NCI-H2171 treated with DMSO at 0.1 percent for 48 hours (cell line): ENCODE results near the gene GLT8D1.
A peak's percentile ranks its signal among the peaks of the same experiment; 100 is the strongest.
"Not testable (repeated sequence)": the region's sequence is repeated elsewhere in the genome, so short reads cannot be mapped to it uniquely, and the experiment has no call there.

Experiments
- DNase-seq: peaks from one replicate; lab custom pipeline; 2025; lab: John Stamatoyannopoulos, UW

The GLT8D1 gene, protein sequence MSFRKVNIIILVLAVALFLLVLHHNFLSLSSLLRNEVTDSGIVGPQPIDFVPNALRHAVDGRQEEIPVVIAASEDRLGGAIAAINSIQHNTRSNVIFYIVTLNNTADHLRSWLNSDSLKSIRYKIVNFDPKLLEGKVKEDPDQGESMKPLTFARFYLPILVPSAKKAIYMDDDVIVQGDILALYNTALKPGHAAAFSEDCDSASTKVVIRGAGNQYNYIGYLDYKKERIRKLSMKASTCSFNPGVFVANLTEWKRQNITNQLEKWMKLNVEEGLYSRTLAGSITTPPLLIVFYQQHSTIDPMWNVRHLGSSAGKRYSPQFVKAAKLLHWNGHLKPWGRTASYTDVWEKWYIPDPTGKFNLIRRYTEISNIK

GRCh38 chr3:52705688-52706686 is at the start of gene GLT8D1, which contains the start of gene SPCS1:
GLT8D1 (minus strand) TSS chr3:52705791; CDS start chr3:52700460, 5,331 bp downstream.
SPCS1 (plus strand) TSS chr3:52706106; CDS start chr3:52706247, 141 bp downstream.
- peak; percentile 72 for DNase-seq

DNA sequence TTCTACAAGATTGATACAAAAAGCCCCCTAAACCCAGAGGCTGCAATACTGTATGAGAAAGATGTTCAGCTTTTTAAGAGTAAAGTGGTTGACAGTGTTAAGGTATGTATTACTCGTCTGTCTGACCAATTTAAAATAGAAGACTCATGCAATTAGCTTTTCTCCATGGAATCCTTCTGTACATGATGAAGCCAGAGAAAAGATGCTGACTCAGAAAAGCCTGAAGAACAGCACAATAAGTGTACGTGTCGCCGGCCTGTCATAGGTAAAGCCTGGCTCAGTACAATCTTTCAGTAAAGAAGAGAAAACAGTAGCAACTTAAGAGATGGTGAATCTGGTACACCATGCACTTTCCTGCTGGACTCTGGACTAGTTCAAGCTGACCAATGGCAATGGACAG is 48.8 kb upstream of the GLT8D1 start:
- DNase-seq = no peak

- no peak for DNase-seq
Observed at GRCh38 chr3:52752045-52752660, 46.6 kb upstream of the GLT8D1 start.

DNA sequence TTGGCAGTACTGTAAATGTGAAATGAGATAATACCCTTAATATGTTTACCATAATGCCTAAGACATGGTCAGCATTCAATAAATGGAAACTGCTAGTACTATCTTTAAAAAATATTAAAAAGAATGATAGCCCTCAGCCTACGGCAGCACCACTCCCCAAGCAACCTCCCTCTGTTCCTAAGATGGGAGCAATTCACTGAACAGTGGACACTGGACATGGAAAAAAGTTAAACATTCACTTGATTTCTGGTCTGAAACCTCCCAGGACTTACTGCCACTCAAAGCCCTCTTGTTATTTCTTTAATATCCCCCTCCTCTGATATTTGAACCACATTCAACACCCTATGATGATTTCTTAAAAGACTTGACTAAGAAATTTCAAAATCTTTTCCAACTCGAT is 38.1 kb upstream of the GLT8D1 start:
- no peak for DNase-seq

DNA sequence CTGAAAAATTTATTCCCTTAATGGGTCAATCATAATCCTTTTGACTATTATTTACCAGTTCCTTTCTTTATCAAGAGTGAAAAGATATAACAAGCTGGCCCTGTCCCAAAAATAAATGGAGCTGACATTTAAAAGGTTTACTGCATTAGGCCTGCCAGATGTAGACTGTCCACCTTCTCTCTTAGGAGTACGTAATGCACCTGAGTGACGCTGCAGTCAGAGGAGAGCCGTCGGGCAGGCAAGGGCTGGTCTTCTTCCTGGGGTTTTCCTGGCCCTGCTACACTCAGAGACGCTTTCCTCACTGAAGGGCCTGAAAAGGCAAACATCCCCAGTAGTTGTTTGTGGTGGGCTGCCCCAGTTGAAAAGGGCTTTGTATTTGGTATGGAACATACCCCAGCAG is 37.6 kb upstream of the GLT8D1 start:
- no peak for DNase-seq

- DNase-seq = peak; percentile 4
Observed at GRCh38 chr3:52742418-52743041, 36.9 kb upstream of the GLT8D1 start.

DNA sequence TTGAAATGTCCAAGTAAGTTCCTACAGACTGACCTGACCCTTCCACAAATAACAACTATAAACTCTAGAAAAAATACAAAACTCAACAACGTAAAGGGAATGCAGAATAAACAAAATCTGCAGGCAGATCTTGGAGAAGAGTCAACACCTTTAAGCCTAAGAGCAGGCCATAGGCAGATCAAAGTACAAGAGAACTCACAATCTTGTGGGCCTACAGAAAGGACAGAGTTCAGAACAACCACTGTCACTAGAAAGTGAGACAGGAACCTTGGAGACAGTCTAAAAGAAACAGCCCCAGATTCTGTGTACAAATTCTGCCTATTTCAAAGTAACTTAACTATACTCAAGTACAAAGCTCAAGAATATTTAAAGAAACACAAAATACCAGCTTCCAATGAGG is 34.1 kb upstream of the GLT8D1 start:
- DNase-seq = no peak

- no peak for DNase-seq
Observed at GRCh38 chr3:52733256-52733891, 27.8 kb upstream of the GLT8D1 start.

- DNase-seq = no peak
Observed at GRCh38 chr3:52731590-52731989, 26.0 kb upstream of the GLT8D1 start.

DNA sequence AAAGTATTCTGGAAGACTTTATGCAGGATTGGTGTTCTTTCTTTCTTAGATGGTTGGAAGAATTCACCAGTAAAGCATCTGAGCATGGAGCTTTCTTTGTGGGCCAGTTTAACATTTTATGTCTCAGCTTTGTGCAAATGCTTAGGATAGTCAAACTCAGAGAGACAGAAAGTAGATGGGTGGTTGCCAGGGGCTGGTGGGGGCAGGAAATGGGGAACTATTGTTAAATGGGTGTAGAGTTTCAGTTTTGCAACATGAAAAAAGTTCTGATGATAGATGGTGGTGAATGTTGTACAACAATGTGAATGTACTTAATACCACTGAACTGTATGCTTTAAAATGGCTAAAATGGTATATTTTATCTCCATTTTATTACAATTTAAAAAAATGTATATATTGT is 25.1 kb upstream of the GLT8D1 start:
- no peak for DNase-seq

GRCh38 chr3:52728753-52729152 is 23.2 kb upstream of the GLT8D1 start:
- DNase-seq = not testable (repeated sequence)

- DNase-seq = no peak
Observed at GRCh38 chr3:52724511-52724910, 18.9 kb upstream of the GLT8D1 start.

DNA sequence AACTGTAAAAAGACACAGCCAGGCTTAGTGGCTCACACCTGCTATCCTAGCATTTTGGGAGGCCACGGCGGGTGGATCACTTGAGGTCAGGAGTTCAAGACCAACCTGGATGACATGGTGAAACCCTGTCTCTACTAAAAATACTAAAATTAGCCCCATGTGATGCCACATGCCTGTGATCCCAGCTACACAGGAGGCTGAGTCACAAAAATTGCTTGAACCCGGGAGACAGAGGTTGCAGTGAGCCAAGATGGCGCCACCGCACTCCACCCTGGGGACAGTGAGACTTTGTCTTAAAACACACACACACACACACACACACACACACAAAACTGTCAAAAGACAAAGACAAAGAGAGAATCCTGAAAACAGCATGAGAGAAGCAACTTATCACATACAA is 18.3 kb upstream of the GLT8D1 start:
- DNase-seq = no peak

- no peak for DNase-seq
Observed at GRCh38 chr3:52722491-52722890, 16.9 kb upstream of the GLT8D1 start.

- DNase-seq = no peak
Observed at GRCh38 chr3:52721730-52722008, 16.1 kb upstream of the GLT8D1 start.

DNA sequence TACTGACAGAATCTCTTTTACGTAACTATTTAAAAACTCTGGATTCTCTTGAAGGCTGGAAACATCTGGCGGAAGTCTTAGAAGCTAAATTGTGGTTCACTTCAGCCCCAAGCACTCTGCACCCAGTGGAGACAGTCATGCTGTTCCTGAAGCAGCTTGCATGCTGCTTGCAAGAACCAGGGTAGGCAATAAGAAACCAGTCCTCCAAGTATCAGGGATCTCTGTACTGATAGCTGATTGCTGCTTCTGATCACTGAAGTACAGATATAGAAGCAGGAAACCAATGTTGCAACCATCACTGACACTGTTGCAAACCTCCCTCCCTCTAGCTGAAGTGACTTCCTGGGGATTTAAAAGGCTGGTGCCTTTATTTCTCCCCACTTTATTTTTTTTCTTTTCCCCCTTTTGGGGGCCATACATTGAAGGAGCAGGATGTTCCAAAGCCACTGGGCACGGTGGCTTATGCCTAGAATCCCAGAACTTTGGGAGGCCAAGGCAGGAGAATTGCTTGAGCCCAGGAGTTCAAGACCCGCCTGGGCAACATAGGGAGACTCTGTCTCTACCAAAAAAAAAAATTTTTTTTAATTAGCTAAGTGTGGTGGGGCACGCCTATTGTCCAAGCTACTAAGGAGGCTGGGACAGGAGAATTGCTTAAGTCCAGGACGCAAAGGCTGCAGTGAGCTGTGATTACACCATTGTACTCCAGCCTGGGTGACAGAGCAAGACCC is 15.6 kb upstream of the GLT8D1 start:
- no peak for DNase-seq

- DNase-seq = no peak
Observed at GRCh38 chr3:52719618-52720017, 14.0 kb upstream of the GLT8D1 start.

DNA sequence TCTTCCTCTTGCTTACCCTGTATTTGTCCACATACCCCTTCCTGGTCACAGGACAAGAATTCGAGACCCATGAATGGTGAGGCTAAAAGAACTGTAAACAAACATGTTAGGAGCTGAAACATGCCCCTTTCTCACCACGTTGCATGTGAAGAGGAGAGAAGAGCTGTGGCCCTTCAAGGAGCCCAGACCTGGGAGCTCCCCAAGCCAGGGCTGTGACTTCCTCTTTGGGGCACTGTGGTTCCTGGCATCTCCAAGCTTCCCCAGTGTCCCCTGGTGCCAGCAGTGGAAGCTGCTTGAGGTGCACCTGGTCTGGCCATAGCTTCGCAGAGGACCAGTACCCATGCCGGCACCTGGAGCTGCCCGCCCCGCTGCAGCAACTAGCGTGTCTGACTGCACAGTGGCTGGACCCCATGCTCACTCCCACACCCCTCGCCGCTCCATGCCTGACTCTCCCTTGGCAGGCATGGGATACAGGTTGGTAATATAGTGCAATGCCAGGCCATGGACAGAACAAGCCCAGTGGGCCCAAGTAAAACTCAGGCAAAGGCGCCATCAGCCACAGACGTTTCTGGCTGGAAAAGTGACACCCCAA is 10.2 kb upstream of the GLT8D1 start:
- DNase-seq = no peak

- no peak for DNase-seq
Observed at GRCh38 chr3:52714335-52715302, 9.0 kb upstream of the GLT8D1 start.
